Keratinocyte (primary cell): ENCODE results near the gene DENND1A. TPM values are rescaled to one million over a fixed set of nuclear protein-coding genes. Genes with fewer than 3 reads are reported as not detected.
"Not testable (repeated sequence)": the region's sequence is repeated elsewhere in the genome, so short reads cannot be mapped to it uniquely, and the experiment has no call there.

Experiments
- DNase-seq: peaks from one replicate; pipeline ENCODE4 v3.0.0-alpha.2; 2011; ENCODE audit warnings: low read depth, missing footprints, low spot score
- FAIRE-seq: peaks from 2 replicates; lab custom pipeline; 2011; peaks lifted over from hg19 to GRCh38; lab: Jason Lieb, UNC
- H2AFZ ChIP-seq: 2 replicates; pipeline ENCODE4 v1.6.0; 2012; ENCODE audit warnings: low read length, control low read depth, inconsistent platforms; ENCODE audit not compliant: control insufficient read depth
- H3K27ac ChIP-seq: 2 replicates; pipeline ENCODE4 v1.5.1; 2011; ENCODE audit warnings: low read length; ENCODE audit not compliant: control insufficient read depth, insufficient read depth
- H3K27me3 ChIP-seq: 3 replicates; pipeline ENCODE4 v1.6.0; 2011; ENCODE audit warnings: low read length; ENCODE audit not compliant: control insufficient read depth, insufficient read depth; ENCODE audit errors: extremely low read depth
- H3K36me3 ChIP-seq, 2 experiments: 2 replicates in 1 of 2; 3 replicates in 1 of 2; pipeline ENCODE4 v1.5.1; 2011; ENCODE audit warnings: low read length in 2 of 2, mild to moderate bottlenecking in 1 of 2; ENCODE audit not compliant: control insufficient read depth in 2 of 2, insufficient read depth in 2 of 2; ENCODE audit errors: extremely low read depth in 1 of 2
- H3K4me1 ChIP-seq: 3 replicates; pipeline ENCODE4 v1.5.1; 2011; ENCODE audit warnings: low read length; ENCODE audit not compliant: control insufficient read depth, insufficient read depth; ENCODE audit errors: extremely low read depth
- H3K4me2 ChIP-seq: 3 replicates; pipeline ENCODE4 v1.6.0; 2011; ENCODE audit warnings: low read depth, low read length; ENCODE audit not compliant: control insufficient read depth, insufficient read depth; ENCODE audit errors: extremely low read depth
- H3K4me3 ChIP-seq, 3 experiments: fragments of 200-600 bp in 1 of 3; sonication (generic) in 1 of 3; 2 replicates in 2 of 3; 3 replicates in 1 of 3; pipeline ENCODE4 v1.5.1; 2011 to 2016; ENCODE audit warnings: low read length in 3 of 3, mild to moderate bottlenecking in 3 of 3, control low read depth in 2 of 3, inconsistent platforms in 1 of 3, low read depth in 1 of 3, mixed read lengths in 1 of 3, mixed run types in 1 of 3, moderate library complexity in 1 of 3; ENCODE audit not compliant: control insufficient read depth in 2 of 3, insufficient read depth in 2 of 3; ENCODE audit errors: extremely low read depth in 1 of 3
- H3K79me2 ChIP-seq: 2 replicates; pipeline ENCODE4 v1.6.0; 2012; ENCODE audit warnings: low read length; ENCODE audit not compliant: control insufficient read depth, insufficient read depth
- H3K9ac ChIP-seq: 3 replicates; pipeline ENCODE4 v1.6.0; 2011; ENCODE audit warnings: low read length; ENCODE audit not compliant: control insufficient read depth, insufficient read depth; ENCODE audit errors: extremely low read depth
- H3K9me1 ChIP-seq: 3 replicates; pipeline ENCODE4 v1.6.0; 2011; ENCODE audit warnings: low read length; ENCODE audit not compliant: control insufficient read depth, insufficient read depth; ENCODE audit errors: extremely low read depth
- H3K9me3 ChIP-seq: 2 replicates; pipeline ENCODE4 v1.5.1; 2012; ENCODE audit warnings: low read depth, low read length; ENCODE audit not compliant: control insufficient read depth
- H4K20me1 ChIP-seq: 3 replicates; pipeline ENCODE4 v1.6.0; 2011; ENCODE audit warnings: low read length; ENCODE audit not compliant: control insufficient read depth, insufficient read depth; ENCODE audit errors: extremely low read depth
- EZH2 ChIP-seq: IDR thresholded peaks from one replicate; pipeline ENCODE4 v1.6.1; 2012; ENCODE audit warnings: inconsistent platforms, mild to moderate bottlenecking, low read length, moderate library complexity
- dilution Hi-C: fragments of 300-500 bp; cut with MboI; formaldehyde crosslinking; loops from one replicate; pipeline ENCODE4 v1.7.0; 2020; ENCODE audit warnings: low sequenced_read_pairs; ENCODE audit not compliant: extremely low pct_ligation_motif_present
- polyA plus RNA-seq, 5 experiments: library from polyadenylated mRNA; depleted of rRNA in 3 of 5; stranded (reverse) in 3 of 5; stranded (forward) in 1 of 5; unstranded in 1 of 5; fragments of >200 nt; gene quantifications; 1 replicate in 1 of 5; 2 replicates in 3 of 5; 3 replicates in 1 of 5; pipeline versions ENCODE4 v1.2.1 to v1.2.3, GENCODE V29; 2011 to 2012; ENCODE audit warnings: missing spikeins in 2 of 5, low read depth in 1 of 5, low replicate concordance in 1 of 5
- TF ChIP-seq, protein P1 (sequence below), 3 experiments: IDR thresholded peaks in 1 of 3; conservative IDR thresholded peaks in 1 of 3; optimal IDR thresholded peaks in 1 of 3; 2 replicates in 2 of 3; 3 replicates in 1 of 3; pipeline versions ENCODE3 to v1.5.1; 2011; ENCODE audit warnings: low read length in 3 of 3, mild to moderate bottlenecking in 3 of 3, moderate library complexity in 2 of 3, control low read depth in 1 of 3, inconsistent platforms in 1 of 3; ENCODE audit not compliant: insufficient read depth in 2 of 3; ENCODE audit errors: extremely low read depth in 1 of 3

Gene DENND1A
- polyA plus RNA-seq, 1 donor (not counting 4 experiments of a cell fraction or from before 2014, with no cell fraction given), result 13.0 TPM

DNA sequence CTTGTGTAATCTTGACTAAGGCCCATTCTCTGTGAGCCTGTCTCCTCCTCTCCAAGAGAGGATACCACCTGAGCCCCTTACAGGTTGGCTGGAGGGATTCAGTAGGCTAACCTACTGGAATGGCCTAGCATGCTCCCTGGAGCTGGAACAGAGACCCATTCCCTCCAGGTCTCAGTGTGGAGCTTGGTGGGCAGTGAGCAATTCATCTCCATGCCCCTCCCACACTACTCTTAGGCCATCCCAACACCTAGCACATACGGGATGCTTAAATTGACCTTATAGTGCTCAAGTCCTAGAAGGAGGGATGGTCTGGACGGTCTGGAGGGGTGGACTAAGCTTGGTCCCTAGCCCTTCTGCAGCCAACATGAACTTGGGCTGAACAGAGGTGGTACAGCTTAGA is 498.3 kb downstream of the DENND1A start:
- Histone ChIP-seq H3K36me3 (no peaks in the 10 kb centered on the region), H3K9me1 (no peaks in the 10 kb centered on the region), H3K4me3 (no peak overlapping the region), H3K27me3 (no peaks in the 10 kb centered on the region), H3K4me1 (no peaks in the 10 kb centered on the region), H3K27ac (no peak overlapping the region), H3K79me2 (no peaks in the 10 kb centered on the region), H3K9ac (no peak overlapping the region), H3K9me3 (no peaks in the 10 kb centered on the region), H4K20me1 (no peaks in the 10 kb centered on the region), H2AFZ (no peak overlapping the region), H3K4me2 (no peak overlapping the region)
- DNase-seq (no peak), FAIRE-seq (no peak)
- dilution Hi-C loops, result no loop called here
- TF ChIP-seq, protein P1, sequence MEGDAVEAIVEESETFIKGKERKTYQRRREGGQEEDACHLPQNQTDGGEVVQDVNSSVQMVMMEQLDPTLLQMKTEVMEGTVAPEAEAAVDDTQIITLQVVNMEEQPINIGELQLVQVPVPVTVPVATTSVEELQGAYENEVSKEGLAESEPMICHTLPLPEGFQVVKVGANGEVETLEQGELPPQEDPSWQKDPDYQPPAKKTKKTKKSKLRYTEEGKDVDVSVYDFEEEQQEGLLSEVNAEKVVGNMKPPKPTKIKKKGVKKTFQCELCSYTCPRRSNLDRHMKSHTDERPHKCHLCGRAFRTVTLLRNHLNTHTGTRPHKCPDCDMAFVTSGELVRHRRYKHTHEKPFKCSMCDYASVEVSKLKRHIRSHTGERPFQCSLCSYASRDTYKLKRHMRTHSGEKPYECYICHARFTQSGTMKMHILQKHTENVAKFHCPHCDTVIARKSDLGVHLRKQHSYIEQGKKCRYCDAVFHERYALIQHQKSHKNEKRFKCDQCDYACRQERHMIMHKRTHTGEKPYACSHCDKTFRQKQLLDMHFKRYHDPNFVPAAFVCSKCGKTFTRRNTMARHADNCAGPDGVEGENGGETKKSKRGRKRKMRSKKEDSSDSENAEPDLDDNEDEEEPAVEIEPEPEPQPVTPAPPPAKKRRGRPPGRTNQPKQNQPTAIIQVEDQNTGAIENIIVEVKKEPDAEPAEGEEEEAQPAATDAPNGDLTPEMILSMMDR (optimal IDR thresholded peaks at IDR 0.05 in 1 of 3, IDR thresholded peaks at IDR 0.05 in 1 of 3, conservative IDR thresholded peaks at IDR 0.05 in 1 of 3; ENCODE audit: extremely low read depth in 1 of 3, insufficient read depth in 2 of 3, low read length in 3 of 3), result no peak
- no peak for TF ChIP-seq EZH2

DNA sequence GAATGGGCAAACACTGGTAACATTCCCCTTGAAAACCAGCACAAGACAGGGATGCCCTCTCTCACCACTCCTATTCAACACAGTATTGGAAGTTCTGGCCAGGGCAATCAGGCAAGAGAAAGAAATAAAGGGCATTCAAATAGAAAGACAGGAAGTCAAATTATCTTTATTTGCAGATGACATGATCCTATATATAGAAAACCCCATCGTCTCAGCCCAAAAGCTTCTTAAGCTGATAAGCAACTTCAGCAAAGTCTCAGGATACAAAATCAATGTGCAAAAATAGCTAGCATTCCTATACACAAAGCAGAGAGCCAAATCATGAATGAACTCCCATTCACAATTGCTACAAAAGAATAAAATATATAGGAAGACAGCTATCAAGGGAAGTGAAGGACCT is 501.5 kb downstream of the DENND1A start:
- FAIRE-seq, H3K79me2 ChIP-seq, H3K4me2 ChIP-seq, dilution Hi-C loops, H3K4me3 ChIP-seq, H3K9me1 ChIP-seq, H2AFZ ChIP-seq, H3K27ac ChIP-seq, H3K27me3 ChIP-seq, DNase-seq, H4K20me1 ChIP-seq, H3K36me3 ChIP-seq, H3K9ac ChIP-seq, H3K4me1 ChIP-seq, H3K9me3 ChIP-seq: not testable (repeated sequence)

DNA sequence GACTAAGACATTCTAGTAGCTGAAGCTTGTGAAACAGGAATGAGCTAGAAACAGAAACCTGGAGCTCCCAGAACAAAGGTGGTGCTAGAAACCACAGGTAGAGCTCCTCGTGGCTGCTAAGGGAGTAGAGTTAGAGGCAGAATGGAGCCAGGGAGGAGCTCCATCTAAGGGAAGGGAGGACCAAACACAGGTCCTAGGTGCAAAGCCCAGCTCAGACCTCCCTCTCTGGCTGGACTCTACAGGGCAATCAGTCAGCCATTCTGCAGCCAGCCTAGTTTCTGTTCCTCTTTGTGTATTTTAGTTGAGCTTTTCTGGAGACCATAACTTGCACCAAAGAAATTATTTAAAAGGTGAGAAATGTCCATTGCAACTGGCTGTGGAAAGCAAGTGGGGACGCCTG is 503.5 kb downstream of the DENND1A start:
- TF ChIP-seq, protein P1 (optimal IDR thresholded peaks at IDR 0.05 in 1 of 3, IDR thresholded peaks at IDR 0.05 in 1 of 3, conservative IDR thresholded peaks at IDR 0.05 in 1 of 3; ENCODE audit: extremely low read depth in 1 of 3, insufficient read depth in 2 of 3, low read length in 3 of 3), result no peak

More for the DNA sequence above, 503.5 kb downstream of the DENND1A start:
- Histone ChIP-seq H3K9me1 (no peaks in the 10 kb centered on the region), H3K4me3 (no peak overlapping the region), H3K9me3 (no peaks in the 10 kb centered on the region), H3K36me3 (peaks cover 0 to 2% of the 10 kb centered on the region in 2 experiments), H4K20me1 (no peaks in the 10 kb centered on the region), H3K9ac (no peak overlapping the region), H3K4me2 (no peak overlapping the region), H3K27ac (no peak overlapping the region), H3K4me1 (no peaks in the 10 kb centered on the region), H3K27me3 (no peaks in the 10 kb centered on the region), H3K79me2 (no peaks in the 10 kb centered on the region), H2AFZ (no peak overlapping the region)
- dilution Hi-C loops, result no loop called here
- DNase-seq (no peak), FAIRE-seq (no peak)
